GM12891 (cell line): ENCODE measurements around the gene LRRC7.

Source experiments
- DNase-seq: peaks from one replicate; pipeline ENCODE4 v3.0.0; 2011; ENCODE audit warnings: low spot score; ENCODE audit not compliant: insufficient read length
- FAIRE-seq: peaks from 2 replicates; lab custom pipeline; 2011; peaks lifted over from hg19 to GRCh38; lab: Jason Lieb, UNC
- PAX5 ChIP-seq: IDR thresholded peaks from 2 replicates; pipeline ENCODE4 v1.6.1; 2011; ENCODE audit warnings: low read length, moderate library complexity, mild to moderate bottlenecking; ENCODE audit not compliant: insufficient read depth, severe bottlenecking
- POLR2A ChIP-seq: IDR thresholded peaks from 2 replicates; pipeline ENCODE4 v1.6.1; 2011; ENCODE audit warnings: low read depth, low read length, control low read depth
- POLR2AphosphoS5 ChIP-seq: IDR thresholded peaks from 2 replicates; pipeline ENCODE4 v1.6.1; 2011; ENCODE audit warnings: low read depth, low read length, control low read depth
- POU2F2 ChIP-seq: IDR thresholded peaks from 2 replicates; pipeline ENCODE4 v1.6.1; 2011; ENCODE audit warnings: low read depth, mild to moderate bottlenecking, control low read depth, low read length, moderate library complexity
- SPI1 ChIP-seq: IDR thresholded peaks from 2 replicates; pipeline ENCODE4 v1.6.1; 2011; ENCODE audit warnings: low read depth, low read length, control low read depth
- TAF1 ChIP-seq: IDR thresholded peaks from 2 replicates; pipeline ENCODE4 v1.6.1; 2011; ENCODE audit warnings: low read depth, low read length, control low read depth

The LRRC7 gene

DNA sequence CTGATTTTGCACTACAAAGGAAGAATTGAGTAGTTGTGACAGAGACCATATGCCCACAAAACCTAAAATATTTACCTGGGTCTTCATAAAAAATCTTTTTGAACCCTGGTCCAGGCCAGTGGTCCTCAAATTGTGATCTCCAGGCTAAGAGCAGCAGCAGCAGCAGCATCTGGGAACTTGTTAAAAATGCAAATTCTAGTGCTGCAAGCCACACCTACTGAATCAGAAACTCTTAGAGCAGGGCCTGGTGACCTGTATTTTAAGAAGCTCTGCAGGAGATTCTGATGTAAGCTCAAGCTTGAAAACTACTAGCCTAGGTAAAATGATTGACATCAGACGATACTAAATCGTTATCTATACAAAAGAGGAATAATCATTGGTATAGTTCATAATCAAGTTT, 112.2 kb downstream of the LRRC7 start:
- TF ChIP-seq POLR2AphosphoS5 (no peak), SPI1 (no peak), TAF1 (no peak), POLR2A (no peak), POU2F2 (no peak), PAX5 (no peak)
- no peak for FAIRE-seq

DNA sequence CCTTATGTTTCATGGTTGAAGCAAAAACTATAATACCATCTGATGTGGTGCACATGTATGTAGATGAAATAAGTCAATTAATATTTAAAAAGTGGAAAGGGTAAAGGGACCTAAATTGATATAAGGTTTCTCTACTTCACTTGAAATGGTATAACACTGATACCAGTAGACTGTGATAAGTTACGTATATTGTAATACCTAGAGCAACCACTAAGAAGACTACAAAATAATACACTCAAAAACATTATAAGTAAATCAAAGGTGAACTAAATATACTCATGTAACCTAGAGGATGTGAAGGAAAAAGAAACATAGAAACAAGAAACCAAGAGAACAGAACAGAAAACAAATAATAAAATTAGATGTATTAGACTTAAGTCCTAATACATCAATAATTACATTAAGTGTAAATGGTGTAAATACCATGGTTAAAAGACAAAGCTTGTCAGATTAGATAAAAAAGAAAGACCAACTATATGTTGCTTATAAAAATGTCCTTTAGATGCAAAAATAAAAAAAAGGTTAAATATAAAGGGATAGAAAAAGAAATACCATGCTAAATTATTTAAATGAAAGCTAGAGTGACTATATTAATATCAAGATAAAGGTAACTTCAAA, 118.8 kb downstream of the LRRC7 start:
- DNase-seq (no peak), FAIRE-seq (no peak)
- TF ChIP-seq POU2F2, result no peak
- no peak for TF ChIP-seq POLR2A
- no peak for TF ChIP-seq PAX5
- TF ChIP-seq SPI1, result no peak
- no peak for TF ChIP-seq POLR2AphosphoS5
- no peak for TF ChIP-seq TAF1

More for the DNA sequence above, 112.2 kb downstream of the LRRC7 start:
- no peak for DNase-seq

DNA sequence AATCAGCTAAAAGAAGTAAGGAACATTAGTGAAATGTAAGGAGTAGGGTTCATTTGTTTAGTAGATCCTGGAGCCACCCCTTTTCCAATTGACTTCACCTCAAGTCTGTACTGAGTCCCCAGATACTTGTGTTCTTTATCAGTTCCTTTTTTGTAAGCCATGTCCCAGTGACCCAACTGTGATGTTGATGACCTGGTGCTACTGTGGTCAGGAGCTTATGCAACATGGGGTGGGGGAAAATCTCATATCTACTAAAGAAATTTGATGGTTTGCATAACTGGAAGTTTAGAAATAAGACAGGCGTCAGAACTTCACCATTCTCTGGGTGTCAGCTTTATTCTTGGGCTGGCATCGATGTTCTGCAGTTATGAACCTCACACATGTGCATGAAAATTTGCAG, 120.5 kb downstream of the LRRC7 start:
- DNase-seq, result no peak
- FAIRE-seq, result no peak

DNA sequence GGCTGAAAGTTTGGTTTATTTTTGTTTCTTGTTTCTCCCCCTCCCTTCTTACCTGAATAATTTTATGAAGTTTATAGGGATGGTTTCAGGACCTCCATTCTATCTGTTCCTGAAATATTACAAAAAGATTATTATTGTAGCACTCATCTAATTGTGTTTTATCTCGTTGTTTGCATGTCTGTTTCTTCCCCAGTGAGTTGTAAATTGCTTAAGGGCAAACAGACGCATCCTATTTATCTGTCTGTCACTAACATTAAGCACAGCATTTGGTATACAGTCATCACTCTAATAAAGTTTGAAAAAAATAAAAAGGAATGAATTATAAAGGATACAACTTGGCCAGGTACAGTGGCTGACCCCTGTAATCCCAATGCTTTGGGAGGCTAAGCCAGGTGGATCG, 123.5 kb downstream of the LRRC7 start:
- FAIRE-seq, result no peak
- TF ChIP-seq TAF1 (no peak), SPI1 (no peak), PAX5 (no peak), POLR2A (no peak), POU2F2 (no peak), POLR2AphosphoS5 (no peak)
- DNase-seq, result no peak

More for the DNA sequence above, 120.5 kb downstream of the LRRC7 start:
- no peak for TF ChIP-seq TAF1
- no peak for TF ChIP-seq PAX5
- TF ChIP-seq POU2F2, result no peak
- no peak for TF ChIP-seq SPI1
- TF ChIP-seq POLR2AphosphoS5, result no peak
- no peak for TF ChIP-seq POLR2A

DNA sequence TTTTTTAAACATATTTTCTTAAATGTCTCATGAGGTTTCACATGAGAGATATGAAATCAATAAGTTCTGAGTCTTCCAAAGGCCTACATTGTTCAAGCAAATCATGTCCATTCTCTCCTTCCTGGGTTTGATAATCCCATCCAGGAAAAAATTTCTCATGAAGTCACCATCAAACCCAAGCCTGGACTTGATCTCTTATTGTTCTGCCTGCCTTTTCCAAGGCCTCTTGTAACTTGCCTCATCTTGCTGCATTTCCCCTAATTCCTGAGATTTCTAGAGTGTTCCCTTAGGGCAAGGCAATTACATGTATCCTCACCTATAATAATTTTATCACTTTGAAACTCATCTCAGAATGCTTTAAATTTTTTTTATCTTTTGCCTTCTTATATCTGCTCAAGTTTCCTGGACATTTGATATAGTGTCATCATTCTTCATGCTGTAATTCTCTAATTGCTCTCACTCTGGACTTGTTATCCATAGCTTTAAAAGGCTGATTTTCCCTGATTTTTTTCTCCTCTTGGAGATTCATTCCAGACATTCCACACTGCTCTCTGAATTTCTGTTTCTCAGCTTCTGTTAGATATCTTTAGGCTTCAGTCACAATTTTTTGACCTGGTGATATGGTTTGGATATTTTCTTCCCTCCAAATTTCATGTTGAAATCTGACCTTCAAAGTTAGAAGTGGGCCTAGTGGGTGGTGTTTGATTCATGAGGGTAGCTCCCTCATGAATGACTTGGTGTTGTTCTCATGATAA, 126.4 kb downstream of the LRRC7 start:
- no peak for DNase-seq
- TF ChIP-seq POLR2AphosphoS5, result no peak
- TF ChIP-seq POLR2A, result no peak
- no peak for TF ChIP-seq PAX5
- TF ChIP-seq POU2F2, result no peak
- no peak for TF ChIP-seq SPI1
- no peak for TF ChIP-seq TAF1
- no peak for FAIRE-seq

DNA sequence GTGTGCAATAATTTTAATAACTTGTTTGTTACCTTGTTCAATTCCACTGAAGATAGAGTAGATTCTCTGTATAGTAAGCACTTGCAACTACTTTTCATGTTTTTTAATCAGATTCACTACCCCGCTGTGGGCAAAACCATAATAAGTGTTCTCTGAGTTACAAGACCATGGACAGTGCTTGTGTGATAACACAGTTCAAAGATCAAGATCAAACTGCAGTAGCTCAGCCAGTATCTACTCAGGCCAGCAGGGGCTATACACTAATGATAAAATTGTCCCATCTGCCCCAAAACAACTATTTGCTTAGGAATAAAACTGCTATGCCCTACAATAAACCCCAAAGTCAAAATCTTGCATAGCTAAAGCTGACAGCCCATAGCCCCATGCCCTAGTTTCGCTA, 129.6 kb downstream of the LRRC7 start:
- FAIRE-seq, result no peak
- DNase-seq, result no peak
- TF ChIP-seq TAF1 (no peak), PAX5 (no peak), SPI1 (no peak), POU2F2 (no peak), POLR2A (no peak), POLR2AphosphoS5 (no peak)

DNA sequence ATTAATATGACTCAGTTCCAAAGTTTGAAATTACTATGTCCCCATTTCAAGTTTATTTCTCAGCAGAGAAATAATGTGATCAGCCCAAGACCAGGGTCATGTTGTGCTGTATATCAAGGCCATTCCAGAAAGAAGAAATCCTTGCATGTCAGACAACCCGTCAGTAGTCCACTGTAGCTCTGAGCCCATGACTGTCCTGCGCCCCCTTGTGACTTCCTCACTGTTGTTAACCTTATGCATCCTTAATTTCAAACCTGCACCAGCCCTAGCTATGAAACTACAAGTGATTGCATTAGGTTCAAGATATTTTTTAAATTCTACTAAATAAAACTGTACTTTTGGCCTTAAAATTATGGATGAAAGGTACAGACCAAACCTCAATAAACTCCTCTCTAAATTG, 133.0 kb downstream of the LRRC7 start:
- DNase-seq (no peak), FAIRE-seq (no peak)
- TF ChIP-seq POLR2AphosphoS5 (no peak), POU2F2 (no peak), SPI1 (no peak), PAX5 (no peak), POLR2A (no peak), TAF1 (no peak)

DNA sequence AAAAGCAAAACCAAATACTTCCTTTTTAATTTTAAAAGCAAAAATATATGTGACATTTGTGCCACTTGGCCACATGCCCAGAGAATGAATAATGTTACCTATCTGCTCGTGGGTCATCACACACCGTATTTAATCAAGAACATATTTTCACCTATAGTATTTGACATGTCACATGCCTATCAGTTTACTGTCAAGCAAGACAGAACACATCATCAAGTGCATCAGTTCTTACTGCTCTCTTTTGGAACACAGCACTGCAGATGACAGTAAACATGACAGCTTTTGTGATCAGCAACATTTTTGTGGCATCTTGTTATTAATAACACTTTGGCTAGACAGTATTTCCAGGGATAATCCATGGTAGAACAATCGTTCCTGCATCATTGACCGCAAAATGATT, 134.4 kb downstream of the LRRC7 start:
- DNase-seq (no peak), FAIRE-seq (no peak)
- no peak for TF ChIP-seq TAF1
- no peak for TF ChIP-seq POLR2A
- TF ChIP-seq PAX5, result no peak
- no peak for TF ChIP-seq POU2F2
- TF ChIP-seq SPI1, result no peak
- TF ChIP-seq POLR2AphosphoS5, result no peak

DNA sequence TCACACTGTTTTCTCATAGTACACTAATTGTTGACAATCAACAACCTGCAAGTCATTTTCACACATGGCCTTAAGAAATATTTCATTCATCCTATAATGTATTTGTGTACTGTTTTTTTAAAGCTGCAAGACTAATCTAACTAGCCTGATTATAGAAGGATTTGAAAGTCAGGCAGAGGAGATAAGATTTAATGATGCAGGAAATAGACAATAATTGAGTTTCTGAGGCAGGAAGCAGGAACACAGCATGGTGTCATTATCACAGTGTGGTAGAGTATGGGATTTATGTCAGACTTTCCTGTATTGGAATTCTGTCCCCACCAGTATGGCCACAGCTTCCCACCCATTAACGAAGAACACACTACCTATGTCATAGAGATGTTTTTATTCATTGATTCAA, 138.8 kb downstream of the LRRC7 start:
- DNase-seq (no peak), FAIRE-seq (no peak)
- no peak for TF ChIP-seq POLR2A
- TF ChIP-seq POU2F2, result no peak
- TF ChIP-seq SPI1, result no peak

DNA sequence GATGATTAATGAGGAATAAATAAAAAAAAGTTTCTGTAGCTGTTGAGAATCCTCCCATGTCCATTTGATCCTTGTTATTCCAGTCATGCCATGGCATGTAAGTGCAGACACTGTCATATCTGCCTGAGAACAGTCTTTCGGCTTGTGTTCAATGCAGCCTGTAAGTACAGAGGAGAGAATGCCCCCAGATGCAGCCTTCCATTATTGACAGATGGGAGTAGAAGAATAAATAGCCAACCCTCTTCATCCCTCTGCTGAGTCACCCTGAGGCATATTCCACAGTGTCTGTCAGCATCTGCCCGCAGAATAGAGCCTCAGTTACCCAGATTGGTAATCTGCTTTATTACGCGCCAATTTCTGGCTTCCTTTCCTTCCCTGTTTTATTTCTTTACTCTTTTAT, 139.4 kb downstream of the LRRC7 start:
- DNase-seq, result no peak
- TF ChIP-seq POLR2AphosphoS5 (no peak), PAX5 (no peak), POLR2A (no peak), SPI1 (no peak), TAF1 (no peak), POU2F2 (no peak)
- no peak for FAIRE-seq
